ENCODE results near the gene OR2A14.

OR2A14 gene, protein sequence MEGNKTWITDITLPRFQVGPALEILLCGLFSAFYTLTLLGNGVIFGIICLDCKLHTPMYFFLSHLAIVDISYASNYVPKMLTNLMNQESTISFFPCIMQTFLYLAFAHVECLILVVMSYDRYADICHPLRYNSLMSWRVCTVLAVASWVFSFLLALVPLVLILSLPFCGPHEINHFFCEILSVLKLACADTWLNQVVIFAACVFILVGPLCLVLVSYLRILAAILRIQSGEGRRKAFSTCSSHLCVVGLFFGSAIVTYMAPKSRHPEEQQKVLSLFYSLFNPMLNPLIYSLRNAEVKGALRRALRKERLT
- long read RNA-seq: 0 reads

DNA sequence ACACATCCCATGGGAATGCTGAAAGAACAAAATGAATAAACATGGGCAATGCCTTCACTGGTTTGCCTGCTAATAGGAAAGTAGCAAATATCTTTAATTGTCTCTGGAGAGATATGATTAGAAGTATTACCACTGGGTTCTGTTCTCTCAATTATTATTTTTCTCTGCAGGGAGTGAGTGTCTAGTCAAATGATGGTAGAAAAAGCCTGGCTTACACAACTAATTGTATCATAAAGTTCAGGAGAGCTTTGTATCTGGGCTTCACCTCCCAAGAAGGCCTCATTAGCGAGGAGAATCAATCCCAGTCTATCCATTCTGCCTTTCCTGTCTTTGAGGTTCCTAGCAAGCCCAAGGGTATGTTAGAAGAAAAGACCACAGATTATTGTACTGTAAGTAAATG, at the start of gene OR2A14:
Gene OR2A14 (plus strand): TSS at position 301 of the 400 bp plus-strand sequence. CDS start 5,937 bp downstream, outside the sequence.
- Histone ChIP-seq H3K27ac (replicated peaks) (no peak within 1 kb of the TSS), H3K27me3 (ENCODE audit: insufficient read depth, poor library complexity, severe bottlenecking) (no peaks in the 10 kb centered on the region), H3K4me3 (replicated peaks; ENCODE audit: insufficient read depth, low read length) (no peak within 1 kb of the TSS)
- no peak for DNase-seq (ENCODE audit: low read depth in 1 of 2, low spot score in 1 of 2)
- TF ChIP-seq, protein P1, sequence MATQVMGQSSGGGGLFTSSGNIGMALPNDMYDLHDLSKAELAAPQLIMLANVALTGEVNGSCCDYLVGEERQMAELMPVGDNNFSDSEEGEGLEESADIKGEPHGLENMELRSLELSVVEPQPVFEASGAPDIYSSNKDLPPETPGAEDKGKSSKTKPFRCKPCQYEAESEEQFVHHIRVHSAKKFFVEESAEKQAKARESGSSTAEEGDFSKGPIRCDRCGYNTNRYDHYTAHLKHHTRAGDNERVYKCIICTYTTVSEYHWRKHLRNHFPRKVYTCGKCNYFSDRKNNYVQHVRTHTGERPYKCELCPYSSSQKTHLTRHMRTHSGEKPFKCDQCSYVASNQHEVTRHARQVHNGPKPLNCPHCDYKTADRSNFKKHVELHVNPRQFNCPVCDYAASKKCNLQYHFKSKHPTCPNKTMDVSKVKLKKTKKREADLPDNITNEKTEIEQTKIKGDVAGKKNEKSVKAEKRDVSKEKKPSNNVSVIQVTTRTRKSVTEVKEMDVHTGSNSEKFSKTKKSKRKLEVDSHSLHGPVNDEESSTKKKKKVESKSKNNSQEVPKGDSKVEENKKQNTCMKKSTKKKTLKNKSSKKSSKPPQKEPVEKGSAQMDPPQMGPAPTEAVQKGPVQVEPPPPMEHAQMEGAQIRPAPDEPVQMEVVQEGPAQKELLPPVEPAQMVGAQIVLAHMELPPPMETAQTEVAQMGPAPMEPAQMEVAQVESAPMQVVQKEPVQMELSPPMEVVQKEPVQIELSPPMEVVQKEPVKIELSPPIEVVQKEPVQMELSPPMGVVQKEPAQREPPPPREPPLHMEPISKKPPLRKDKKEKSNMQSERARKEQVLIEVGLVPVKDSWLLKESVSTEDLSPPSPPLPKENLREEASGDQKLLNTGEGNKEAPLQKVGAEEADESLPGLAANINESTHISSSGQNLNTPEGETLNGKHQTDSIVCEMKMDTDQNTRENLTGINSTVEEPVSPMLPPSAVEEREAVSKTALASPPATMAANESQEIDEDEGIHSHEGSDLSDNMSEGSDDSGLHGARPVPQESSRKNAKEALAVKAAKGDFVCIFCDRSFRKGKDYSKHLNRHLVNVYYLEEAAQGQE (IDR thresholded peaks at IDR 0.05; ENCODE audit: insufficient replicate concordance, low read depth): no peak
- TF ChIP-seq GABPA (IDR thresholded peaks at IDR 0.05; ENCODE audit: low read depth): no peak
- no peak for TF ChIP-seq SPI1 (IDR thresholded peaks at IDR 0.05; ENCODE audit: borderline replicate concordance, low read depth)
- TF ChIP-seq, protein P2, sequence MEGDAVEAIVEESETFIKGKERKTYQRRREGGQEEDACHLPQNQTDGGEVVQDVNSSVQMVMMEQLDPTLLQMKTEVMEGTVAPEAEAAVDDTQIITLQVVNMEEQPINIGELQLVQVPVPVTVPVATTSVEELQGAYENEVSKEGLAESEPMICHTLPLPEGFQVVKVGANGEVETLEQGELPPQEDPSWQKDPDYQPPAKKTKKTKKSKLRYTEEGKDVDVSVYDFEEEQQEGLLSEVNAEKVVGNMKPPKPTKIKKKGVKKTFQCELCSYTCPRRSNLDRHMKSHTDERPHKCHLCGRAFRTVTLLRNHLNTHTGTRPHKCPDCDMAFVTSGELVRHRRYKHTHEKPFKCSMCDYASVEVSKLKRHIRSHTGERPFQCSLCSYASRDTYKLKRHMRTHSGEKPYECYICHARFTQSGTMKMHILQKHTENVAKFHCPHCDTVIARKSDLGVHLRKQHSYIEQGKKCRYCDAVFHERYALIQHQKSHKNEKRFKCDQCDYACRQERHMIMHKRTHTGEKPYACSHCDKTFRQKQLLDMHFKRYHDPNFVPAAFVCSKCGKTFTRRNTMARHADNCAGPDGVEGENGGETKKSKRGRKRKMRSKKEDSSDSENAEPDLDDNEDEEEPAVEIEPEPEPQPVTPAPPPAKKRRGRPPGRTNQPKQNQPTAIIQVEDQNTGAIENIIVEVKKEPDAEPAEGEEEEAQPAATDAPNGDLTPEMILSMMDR (IDR thresholded peaks at IDR 0.05; ENCODE audit: insufficient read depth, low read length): no peak
- TF ChIP-seq POLR2AphosphoS5 (IDR thresholded peaks at IDR 0.05; ENCODE audit: low read depth): no peak

DNA sequence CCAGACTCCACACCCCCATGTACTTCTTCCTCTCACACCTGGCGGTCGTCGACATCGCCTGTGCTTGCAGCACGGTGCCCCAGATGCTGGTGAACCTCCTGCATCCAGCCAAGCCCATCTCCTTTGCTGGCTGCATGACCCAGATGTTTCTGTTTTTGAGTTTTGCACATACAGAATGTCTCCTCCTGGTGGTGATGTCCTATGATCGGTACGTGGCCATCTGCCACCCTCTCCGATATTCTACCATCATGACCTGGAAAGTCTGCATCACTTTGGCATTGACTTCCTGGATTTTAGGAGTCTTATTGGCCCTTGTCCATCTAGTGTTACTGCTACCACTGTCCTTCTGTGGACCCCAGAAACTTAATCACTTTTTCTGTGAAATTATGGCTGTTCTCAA, 48.6 kb upstream of the OR2A14 start:
- H3K4me3 ChIP-seq (replicated peaks; ENCODE audit: insufficient read depth, low read length): no peak overlapping the region
- no peaks in the 10 kb centered on the region for H3K27me3 ChIP-seq (ENCODE audit: insufficient read depth, poor library complexity, severe bottlenecking)
- no peak for DNase-seq (ENCODE audit: low read depth in 1 of 2, low spot score in 1 of 2)
- TF ChIP-seq, protein P2 (IDR thresholded peaks at IDR 0.05; ENCODE audit: insufficient read depth, low read length): no peak
- TF ChIP-seq SPI1 (IDR thresholded peaks at IDR 0.05; ENCODE audit: borderline replicate concordance, low read depth): no peak
- TF ChIP-seq POLR2AphosphoS5 (IDR thresholded peaks at IDR 0.05; ENCODE audit: low read depth): no peak
- no peak for TF ChIP-seq GABPA (IDR thresholded peaks at IDR 0.05; ENCODE audit: low read depth)
- TF ChIP-seq, protein P1 (IDR thresholded peaks at IDR 0.05; ENCODE audit: insufficient replicate concordance, low read depth): no peak
- H3K27ac ChIP-seq (replicated peaks): no peak overlapping the region

DNA sequence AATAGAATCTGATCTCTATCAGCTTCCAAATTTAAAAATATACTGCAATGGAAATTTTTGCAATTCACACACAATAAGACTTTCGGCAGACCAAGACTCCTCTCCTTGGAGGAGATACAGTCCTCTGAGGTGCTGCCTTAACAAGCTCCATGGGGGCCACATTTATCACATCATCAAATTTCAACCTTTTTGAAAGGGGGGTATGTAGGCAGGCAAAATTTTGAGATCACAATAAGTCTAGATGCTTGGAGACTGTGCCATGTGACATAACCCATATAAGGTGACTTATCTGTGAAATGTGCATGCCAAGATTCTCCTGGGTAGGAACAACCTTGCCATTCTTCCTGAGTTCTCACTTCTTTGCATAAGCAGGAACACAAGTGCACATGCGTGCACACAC, 37.0 kb upstream of the OR2A14 start, which contains the start of gene OR2A12:
Gene OR2A12 (plus strand): TSS at position 301 of the 400 bp plus-strand sequence. CDS start 8,830 bp downstream, outside the sequence.
- DNase-seq (ENCODE audit: low read depth in 1 of 2, low spot score in 1 of 2): no peak
- Histone ChIP-seq H3K4me3 (replicated peaks; ENCODE audit: insufficient read depth, low read length) (no peak within 1 kb of the TSS), H3K27ac (replicated peaks) (no peak within 1 kb of the TSS), H3K27me3 (ENCODE audit: insufficient read depth, poor library complexity, severe bottlenecking) (no peaks in the 10 kb centered on the region)
- TF ChIP-seq SPI1 (IDR thresholded peaks at IDR 0.05; ENCODE audit: borderline replicate concordance, low read depth) (no peak), GABPA (IDR thresholded peaks at IDR 0.05; ENCODE audit: low read depth) (no peak), POLR2AphosphoS5 (IDR thresholded peaks at IDR 0.05; ENCODE audit: low read depth) (no peak)
- TF ChIP-seq, protein P1 (IDR thresholded peaks at IDR 0.05; ENCODE audit: insufficient replicate concordance, low read depth): no peak
- TF ChIP-seq, protein P2 (IDR thresholded peaks at IDR 0.05; ENCODE audit: insufficient read depth, low read length): no peak

Data from HL-60 (cell line).